Posterior vena cava (tissue), 2 donors: ENCODE measurements around the gene RGL3. TPM values are rescaled to one million over a fixed set of nuclear protein-coding genes. Genes with fewer than 3 reads are reported as not detected.
"Not testable (repeated sequence)": the region's sequence is repeated elsewhere in the genome, so short reads cannot be mapped to it uniquely, and the experiment has no call there.

ENCODE experiments used
- DNase-seq: peaks from one replicate; pipeline ENCODE4 v3.0.0-alpha.2; 2020; ENCODE audit warnings: low spot score
- intact Hi-C, 2 donors: fragments of 100-400 bp; cut with DNase I; formaldehyde crosslinking; loops; one replicate each; pipeline versions ENCODE4 v1.14.1 to v1.14.2; 2022 to 2023
- total RNA-seq, 2 donors: library from RNA; stranded (reverse); fragmentation: NEBNext Ultra II Directional; extraction: Animal tissue kit (Norgen Biotek cat#: 25700); gene quantifications; one replicate each; pipeline ENCODE4 v1.2.1, GENCODE V29; 2021
- donor health status: DM: yes; HTN: yes; CAD: no.
- donor health status: DM: yes; HTN: yes; CAD: no.

RGL3 gene
- total RNA-seq, 2 donors from 2014 or later, result 7.7 to 12.9 TPM

- no peak for DNase-seq
- intact Hi-C loops, result no loop called here
Observed at GRCh38 chr19:11400798-11401197, 18.3 kb downstream of the RGL3 start.

- intact Hi-C loops, result no loop called here
Observed at GRCh38 chr19:11399667-11400066, 19.4 kb downstream of the RGL3 start.

DNA sequence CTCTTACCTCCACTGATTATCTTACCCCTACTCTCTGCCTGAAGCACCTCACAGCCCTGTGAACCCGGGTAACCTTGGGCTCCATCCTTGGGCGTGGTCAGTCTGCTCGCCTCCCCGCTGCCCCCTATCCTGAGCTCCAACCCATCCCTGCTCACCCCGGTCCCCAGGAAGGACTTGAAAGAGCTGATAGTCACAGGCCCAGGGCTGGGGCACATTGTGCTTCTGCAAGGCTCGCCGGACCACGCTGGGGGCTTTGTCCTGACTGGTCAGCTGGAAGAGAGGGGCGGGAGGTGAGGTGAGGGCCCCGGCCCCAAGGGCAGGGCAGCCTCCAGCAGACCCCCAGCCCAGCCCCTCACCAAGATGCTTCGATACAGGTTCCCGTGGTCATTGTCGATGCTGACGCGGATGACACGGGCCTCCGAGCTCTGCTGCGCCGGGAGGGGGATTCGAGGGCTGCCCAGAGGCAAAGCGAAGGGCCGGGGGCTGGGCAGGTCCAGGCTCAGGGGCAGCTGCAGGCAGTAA, 22.0 kb downstream of the RGL3 start:
- no peak for DNase-seq
- intact Hi-C loops, result no loop called here

More at GRCh38 chr19:11399667-11400066, 19.4 kb downstream of the RGL3 start:
- no peak for DNase-seq

GRCh38 chr19:11390933-11391680, 28.0 kb downstream of the RGL3 start:
- no peak for DNase-seq
- intact Hi-C loops, result no loop called here

DNA sequence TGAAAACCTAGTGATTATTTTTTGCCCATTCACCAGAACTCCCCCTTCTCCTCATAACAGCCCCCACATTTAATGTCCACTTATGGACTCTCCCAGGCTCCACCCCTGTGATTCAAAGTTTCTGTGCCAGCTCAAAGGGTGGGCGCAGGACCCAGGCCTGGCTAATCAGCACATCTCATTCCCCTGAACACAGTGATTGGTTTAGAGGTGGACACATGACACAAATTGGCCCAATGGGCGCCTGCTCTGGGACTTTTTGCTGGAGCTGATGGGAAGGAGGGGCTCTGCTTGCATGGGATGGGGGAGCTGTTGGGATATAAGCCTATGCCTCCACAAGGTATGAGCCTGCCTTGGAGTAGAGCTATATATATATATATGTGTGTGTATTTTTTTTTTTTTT, 28.8 kb downstream of the RGL3 start:
- intact Hi-C loops, result no loop called here

DNA sequence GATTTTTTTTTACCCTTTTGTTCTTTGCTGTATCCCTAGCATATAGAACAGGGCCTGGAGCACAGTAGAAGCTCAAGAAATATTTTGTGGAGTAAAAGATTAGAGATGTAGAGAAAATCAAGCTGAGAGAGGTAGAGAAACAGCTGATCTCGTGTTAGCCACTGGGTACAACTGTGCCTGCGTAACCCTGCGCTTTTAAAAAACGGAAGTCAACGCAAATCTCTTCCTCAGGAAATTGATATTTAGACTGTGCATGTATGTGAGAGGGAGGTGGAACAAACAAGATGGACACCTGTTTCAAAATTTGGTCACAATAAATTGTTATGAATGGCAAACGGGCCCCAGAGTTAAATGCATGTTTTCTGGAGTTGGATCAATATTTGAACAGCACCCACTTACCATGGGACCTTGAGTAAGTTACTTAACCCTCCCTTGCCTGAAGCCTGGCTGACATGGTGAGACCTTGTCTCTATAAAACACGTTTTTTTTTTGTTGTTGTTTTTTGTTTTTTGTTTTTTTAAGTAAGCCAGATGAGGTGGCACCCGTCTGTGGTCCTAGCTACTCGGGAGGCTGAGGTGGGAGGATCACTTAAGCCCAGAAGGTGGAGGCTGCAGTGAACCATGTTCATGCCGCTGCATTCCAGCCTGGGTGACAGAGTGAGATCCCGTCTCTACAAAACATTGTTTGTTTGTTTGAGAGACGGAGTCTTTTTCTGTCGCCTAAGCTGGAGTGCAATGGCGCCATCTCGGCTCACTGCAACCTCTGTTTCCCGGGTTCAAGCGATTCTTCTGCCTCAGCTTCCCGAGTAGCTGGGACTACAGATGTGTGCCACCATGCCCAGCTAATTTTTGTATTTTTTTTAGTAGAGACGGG, 31.7 kb downstream of the RGL3 start:
- intact Hi-C loops, result loop anchor here in 1 of 2 donors (5.0 to 10.0 kb wide), 2 partner anchors 35 to 97 kb away; partner anchors contain the start of gene ELAVL3

More for the DNA sequence above, 28.8 kb downstream of the RGL3 start:
- DNase-seq, result no peak

DNA sequence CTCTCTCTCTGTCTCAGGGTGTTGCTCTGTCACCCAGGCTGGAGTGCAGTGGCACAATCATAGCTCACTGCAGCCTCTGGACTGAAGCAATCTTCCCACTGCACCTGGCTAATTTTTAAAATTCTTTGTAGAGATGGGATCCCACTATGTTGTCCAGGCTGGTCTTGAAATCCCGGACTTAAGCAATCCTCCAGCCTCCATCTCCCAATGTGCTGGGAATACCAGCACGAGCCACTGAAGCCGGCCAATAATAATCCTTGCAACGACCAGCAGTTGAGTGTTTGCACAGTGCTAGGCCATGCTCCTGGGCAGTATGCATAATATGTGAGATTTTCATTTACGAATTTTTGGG, 34.4 kb downstream of the RGL3 start:
- intact Hi-C loops, result loop anchor here in 1 of 2 donors (5.0 to 10.0 kb wide), 2 partner anchors 38 to 100 kb away; partner anchors contain the start of gene ELAVL3
- no peak for DNase-seq

More for the DNA sequence above, 31.7 kb downstream of the RGL3 start:
- no peak for DNase-seq

GRCh38 chr19:11383706-11384048, 35.4 kb downstream of the RGL3 start:
- intact Hi-C loops, result loop anchor here in 1 of 2 donors (10.0 kb wide), 1 partner anchor 101 kb away; the partner anchor contains the start of gene ELAVL3
- no peak for DNase-seq

DNA sequence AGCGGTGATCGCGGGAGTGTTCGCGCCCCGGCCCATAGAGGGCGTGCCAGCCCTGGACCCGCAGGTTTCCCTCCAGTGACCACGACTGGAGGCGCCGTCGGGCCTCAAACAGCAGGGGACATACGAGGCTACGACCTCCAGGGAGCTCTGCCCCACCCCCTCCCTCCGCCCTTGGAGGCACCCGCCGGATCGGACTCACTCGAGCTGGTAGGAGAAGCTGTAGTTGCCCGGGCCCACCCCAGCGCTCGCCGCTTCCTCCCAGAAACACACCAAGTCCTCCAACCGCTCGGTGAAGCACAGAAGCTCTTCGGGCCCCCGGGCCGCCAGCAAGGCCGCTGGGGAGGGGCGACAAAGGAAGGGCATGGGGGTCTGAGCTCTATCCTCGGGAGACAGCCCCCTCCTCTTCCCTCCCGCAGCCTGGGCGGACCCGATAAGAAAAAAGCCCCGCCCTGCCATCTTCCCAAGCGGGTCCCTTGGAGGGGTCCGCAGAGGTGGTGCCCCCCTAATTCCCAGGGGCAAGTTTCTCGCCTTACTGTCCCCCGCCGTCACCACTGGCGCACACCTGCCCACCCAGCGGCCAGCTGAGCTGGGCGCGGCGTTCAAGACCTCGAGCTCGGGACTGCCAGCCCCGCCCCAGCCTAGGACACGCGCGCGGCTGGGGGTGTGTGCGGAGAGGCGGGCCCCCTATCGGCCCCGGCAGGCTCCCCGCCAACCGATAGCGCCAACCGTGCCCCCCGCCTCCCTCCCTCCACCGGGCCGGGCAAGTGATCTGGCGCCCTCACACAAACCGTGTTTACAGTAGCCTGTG, 36.0 kb downstream of the RGL3 start:
- peak; percentile 90 for DNase-seq
- intact Hi-C loops, result loop anchor here in 1 of 2 donors (10.0 kb wide), 1 partner anchor 102 kb away; the partner anchor contains the start of gene ELAVL3

DNA sequence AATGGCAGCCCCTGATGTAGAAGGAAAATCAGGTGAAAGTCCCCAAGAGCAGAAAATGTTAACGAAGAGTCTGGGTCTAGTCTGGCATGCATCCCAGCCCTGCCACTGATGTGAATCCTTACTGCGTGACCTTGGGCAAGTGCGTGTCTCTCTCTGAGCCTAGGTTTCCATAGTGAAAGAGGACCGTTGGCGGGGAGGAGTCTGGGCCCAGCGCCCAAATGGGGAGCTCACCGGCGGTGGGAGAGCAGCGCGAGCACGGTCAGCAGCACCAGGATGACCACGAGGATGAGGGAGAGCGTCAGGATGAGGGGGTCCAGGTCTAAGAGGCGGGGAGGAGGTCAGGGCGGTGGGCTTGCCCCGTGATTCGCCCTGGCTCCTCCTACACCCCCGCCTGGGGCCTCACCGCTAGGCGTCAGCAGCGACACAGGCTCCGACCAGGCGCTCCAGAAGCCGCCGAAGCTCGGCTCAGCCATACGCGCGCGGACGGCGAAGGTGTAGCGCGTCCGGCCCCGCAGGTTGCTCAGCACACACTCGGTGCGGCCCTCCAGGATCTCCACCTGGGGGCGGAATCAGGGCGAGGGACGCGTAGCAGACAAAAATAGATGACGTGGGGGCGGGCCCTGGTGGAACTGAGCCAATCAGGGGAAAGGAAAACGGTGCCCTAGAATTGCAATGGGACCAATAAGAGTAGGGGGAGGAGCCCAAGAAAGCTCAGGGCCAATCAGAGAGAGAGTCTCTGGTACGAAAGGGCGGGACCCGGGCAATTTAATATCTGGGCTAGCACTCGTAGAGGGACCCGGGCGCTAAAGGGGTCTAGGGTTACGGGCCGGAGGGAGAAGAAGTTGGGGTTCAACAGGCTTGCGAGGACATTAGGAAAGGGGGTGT, 38.2 kb downstream of the RGL3 start:
- intact Hi-C loops, result loop anchor here in 1 of 2 donors (10.0 kb wide), 1 partner anchor 104 kb away; the partner anchor contains the start of gene ELAVL3
- DNase-seq, result peak; percentile 97

DNA sequence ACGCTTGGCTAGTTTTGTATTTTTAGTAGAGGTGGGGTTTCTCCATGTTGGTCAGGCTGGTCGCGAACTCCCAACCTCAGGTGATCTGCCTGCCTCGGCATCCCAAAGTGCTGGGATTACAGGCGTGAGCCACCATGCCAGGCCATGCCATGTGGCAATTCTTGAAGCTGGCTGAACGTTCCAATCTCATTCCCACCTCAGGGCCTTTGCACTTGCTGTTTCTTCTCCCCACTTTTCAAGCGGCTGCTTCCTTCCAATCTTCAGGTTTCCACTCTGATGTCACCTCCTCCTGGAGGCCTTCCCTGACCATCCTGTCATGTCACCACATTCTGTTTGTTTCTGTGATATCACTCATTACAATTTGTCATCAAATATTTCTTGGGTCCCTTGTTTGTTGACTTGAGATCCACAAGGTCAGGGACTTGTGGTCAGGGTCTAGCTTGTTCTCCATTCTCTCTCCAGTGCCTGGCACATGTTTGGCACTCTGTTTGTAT, 39.2 kb downstream of the RGL3 start:
- DNase-seq, result no peak
- intact Hi-C loops, result loop anchor here in 1 of 2 donors (10.0 kb wide), 1 partner anchor 105 kb away; the partner anchor contains the start of gene ELAVL3

- DNase-seq, intact Hi-C loops: not testable (repeated sequence)
Observed at GRCh38 chr19:11379269-11379845, 39.8 kb downstream of the RGL3 start.

GRCh38 chr19:11378319-11379189, 40.6 kb downstream of the RGL3 start:
- intact Hi-C loops, result no loop called here
- DNase-seq, result no peak

DNA sequence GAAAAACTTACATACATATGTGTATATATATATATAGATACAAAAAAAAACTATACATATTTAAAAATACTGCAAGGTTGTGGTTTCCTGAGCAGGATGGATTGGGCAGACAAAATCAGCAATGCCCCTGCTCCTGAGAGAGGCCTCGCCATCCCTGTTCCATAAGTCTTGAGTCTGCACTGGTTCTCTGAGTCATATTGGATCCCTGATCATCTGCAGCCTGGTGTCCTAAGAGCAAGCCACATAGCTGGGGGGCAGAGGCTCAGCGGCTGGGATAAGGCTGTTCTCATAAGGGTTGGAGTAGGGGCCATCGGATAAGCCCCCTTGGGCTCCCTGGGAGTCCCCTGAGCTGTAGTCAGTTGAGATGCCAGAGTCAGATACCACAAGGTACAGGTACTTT, 41.4 kb downstream of the RGL3 start:
- intact Hi-C loops, result no loop called here
- DNase-seq, result no peak

- intact Hi-C loops, result no loop called here
- DNase-seq, result no peak
Observed at GRCh38 chr19:11377237-11377636, 41.9 kb downstream of the RGL3 start.

DNA sequence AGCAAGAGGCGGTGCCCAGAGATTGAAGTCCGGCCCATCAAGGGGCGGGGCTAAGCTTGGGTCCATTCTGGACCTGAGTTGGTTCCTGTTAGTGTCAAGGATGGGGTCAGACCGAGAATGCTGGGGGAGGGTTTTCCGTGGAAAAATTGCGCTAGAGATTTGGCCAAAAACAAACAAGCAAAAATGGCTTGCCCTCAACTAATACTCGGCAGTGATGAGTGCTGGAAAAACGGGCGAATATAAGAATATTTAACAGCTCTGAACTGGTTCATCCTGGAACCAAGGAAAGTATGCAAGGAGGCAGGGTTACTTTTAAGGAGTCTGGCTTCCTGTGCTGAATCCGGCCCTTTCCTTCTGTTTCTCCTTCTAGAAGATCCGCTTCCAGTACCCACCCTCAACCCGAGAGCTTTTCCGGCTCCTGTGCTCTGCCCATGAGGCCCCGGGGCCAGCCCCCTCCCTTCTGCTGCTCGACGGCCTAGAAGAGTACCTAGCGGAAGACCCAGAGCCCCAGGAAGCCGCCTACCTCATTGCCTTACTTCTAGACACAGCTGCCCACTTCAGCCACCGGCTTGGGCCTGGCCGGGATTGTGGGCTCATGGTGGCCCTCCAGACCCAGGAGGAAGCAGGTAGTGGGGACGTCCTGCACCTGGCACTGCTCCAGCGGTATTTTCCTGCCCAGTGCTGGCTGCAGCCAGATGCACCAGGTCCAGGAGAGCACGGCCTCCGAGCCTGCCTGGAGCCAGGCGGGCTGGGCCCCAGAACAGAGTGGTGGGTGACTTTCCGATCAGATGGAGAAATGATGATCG, 43.8 kb downstream of the RGL3 start:
- no peak for DNase-seq
- intact Hi-C loops, result no loop called here
